GM12878 (cell line): Measurements from ENCODE around the gene KDM1B. TPM values are rescaled to one million over a fixed set of nuclear protein-coding genes. Genes with fewer than 3 reads are reported as not detected.

Experiments
- CTCF ChIP-seq, 3 experiments: IDR thresholded peaks in 2 of 3; conservative IDR thresholded peaks in 1 of 3; 2 replicates each; pipeline ENCODE4 v1.5.1; 2011; ENCODE audit warnings: low read depth in 3 of 3, low read length in 3 of 3, mild to moderate bottlenecking in 3 of 3, control low read depth in 2 of 3, moderate library complexity in 2 of 3, inconsistent platforms in 1 of 3, mixed read lengths in 1 of 3; ENCODE audit not compliant: control insufficient read depth in 2 of 3, insufficient read depth in 1 of 3; ENCODE audit errors: extremely low read depth in 1 of 3
- E2F8 ChIP-seq: fragments of 450-650 bp; IDR thresholded peaks from 2 replicates; pipeline ENCODE4 v1.6.1; 2018; ENCODE audit warnings: mild to moderate bottlenecking, low read depth, moderate library complexity; ENCODE audit not compliant: partially characterized antibody
- EGR1 ChIP-seq, 2 experiments: IDR thresholded peaks; 1 replicate in 1 of 2; 2 replicates in 1 of 2; pipeline ENCODE4 v1.6.1; 2011 to 2012; ENCODE audit warnings: low read depth in 2 of 2, low read length in 2 of 2, borderline replicate concordance in 1 of 2, mild to moderate bottlenecking in 1 of 2, moderate library complexity in 1 of 2
- EZH2 ChIP-seq: IDR thresholded peaks from 2 replicates; pipeline ENCODE4 v1.6.1; 2012; ENCODE audit warnings: low read depth, mild to moderate bottlenecking, control low read depth, inconsistent platforms, low read length, borderline replicate concordance; ENCODE audit not compliant: control insufficient read depth
- HSF1 ChIP-seq: fragments of 150-350 bp; IDR thresholded peaks from 2 replicates; pipeline ENCODE4 v1.6.1; 2014; ENCODE audit warnings: mild to moderate bottlenecking, low read depth, low read length
- IRF5 ChIP-seq: fragments of 450-650 bp; IDR thresholded peaks from 2 replicates; pipeline ENCODE4 v1.6.1; 2017; ENCODE audit warnings: borderline replicate concordance
- MTA3 ChIP-seq: IDR thresholded peaks from 2 replicates; pipeline ENCODE4 v1.6.1; 2012; ENCODE audit warnings: low read length, inconsistent platforms, borderline replicate concordance
- MYB ChIP-seq: fragments of 150-350 bp; IDR thresholded peaks from 2 replicates; pipeline ENCODE4 v1.6.1; 2014; ENCODE audit warnings: mild to moderate bottlenecking, low read depth, low read length, borderline replicate concordance
- NR2C2 ChIP-seq: IDR thresholded peaks from 2 replicates; pipeline ENCODE4 v1.6.1; 2011; ENCODE audit warnings: borderline replicate concordance, low read depth; ENCODE audit not compliant: control insufficient read depth, insufficient read length
- POLR2AphosphoS5 ChIP-seq: IDR thresholded peaks from 2 replicates; pipeline ENCODE4 v1.6.1; 2011; ENCODE audit warnings: mild to moderate bottlenecking, low read length, inconsistent platforms
- RAD51 ChIP-seq: fragments of 450-650 bp; IDR thresholded peaks from 2 replicates; pipeline ENCODE4 v1.6.1; 2016; ENCODE audit warnings: moderate library complexity, mild to moderate bottlenecking, inconsistent platforms
- RELA ChIP-seq: fragments of 450-650 bp; IDR thresholded peaks from 2 replicates; pipeline ENCODE4 v1.8.0; 2014; ENCODE audit warnings: borderline replicate concordance; ENCODE audit not compliant: partially characterized antibody
- SUZ12 ChIP-seq: fragments of 200-600 bp; sonication (generic); IDR thresholded peaks from one replicate; pipeline ENCODE4 v1.6.1; 2018; ENCODE audit warnings: antibody characterized with exemption, mild to moderate bottlenecking; ENCODE audit not compliant: unreplicated experiment
- YY1 ChIP-seq: IDR thresholded peaks from 2 replicates; pipeline ENCODE4 v1.6.1; 2011; ENCODE audit warnings: low read depth, mild to moderate bottlenecking, low read length
- ZNF384 ChIP-seq: IDR thresholded peaks from 2 replicates; pipeline ENCODE4 v1.6.1; 2012; ENCODE audit warnings: low read depth, mild to moderate bottlenecking, low read length, improper control_type of control experiment, borderline replicate concordance
- ZNF592 ChIP-seq: fragments of 450-650 bp; IDR thresholded peaks from 2 replicates; pipeline ENCODE4 v1.6.1; 2017; ENCODE audit warnings: mild to moderate bottlenecking, moderate library complexity
- polyA plus RNA-seq, 11 experiments: library from polyadenylated mRNA; depleted of rRNA in 4 of 11; unstranded in 6 of 11; stranded (reverse) in 5 of 11; fragments of >200 nt; fragmentation: Nextera tagmentation in 4 of 11; fragmentation: Illumina TruSeq in 1 of 11; extraction: Ambion mirVana in 4 of 11; extraction: Trizol in 1 of 11; gene quantifications; 1 replicate in 1 of 11; 2 replicates in 10 of 11; pipeline versions ENCODE4 v1.2.1 to v1.2.3, GENCODE V29; 2011 to 2016; ENCODE audit warnings: inconsistent platforms in 2 of 11, missing spikeins in 2 of 11, low read depth in 1 of 11
- total RNA-seq, 4 experiments: library from RNA; depleted of rRNA in 3 of 4; stranded (reverse); fragments of >200 nt in 3 of 4; fragmentation: Illumina TruSeq in 1 of 4; extraction: Trizol in 1 of 4; gene quantifications; 2 replicates each; pipeline versions ENCODE4 v1.2.1 to v1.2.3, GENCODE V29; 2013 to 2021

The KDM1B gene
- total and polyA plus RNA-seq, 10 of the 15 experiments (the other 5 are each of a cell fraction or from before 2014, with no cell fraction given): 1.7 to 22.5 (median 13.9) TPM

GRCh38 chr6:18154507-18155149 is 594 bp upstream of the KDM1B start, which contains the start of gene TPMT (continued):
- TF ChIP-seq ZNF592: no peak
- TF ChIP-seq SUZ12: no peak
- no peak for TF ChIP-seq IRF5
- peak in 1 of 2 experiments; percentile 94; a peak in 2 of 3 replicates for TF ChIP-seq EGR1 (IDR thresholded peaks at IDR 0.05; ENCODE audit: borderline replicate concordance in 1 of 2, low read depth in 2 of 2, low read length in 2 of 2)
- TF ChIP-seq RAD51: no peak
- no peak for TF ChIP-seq E2F8
- no peak for TF ChIP-seq HSF1
- TF ChIP-seq RELA: peak; percentile 51
- no peak for TF ChIP-seq NR2C2
- no peak for TF ChIP-seq MTA3
- no peak for TF ChIP-seq MYB
- no peak for TF ChIP-seq ZNF384
- peak; percentile 94 for TF ChIP-seq YY1
- no peak for TF ChIP-seq CTCF (IDR thresholded peaks at IDR 0.05 in 2 of 3, conservative IDR thresholded peaks at IDR 0.05 in 1 of 3; ENCODE audit: control insufficient read depth in 2 of 3, extremely low read depth in 1 of 3, insufficient read depth in 1 of 3, low read depth in 3 of 3, low read length in 3 of 3)
- TF ChIP-seq POLR2AphosphoS5: peak; percentile 60
- TF ChIP-seq EZH2: no peak
